Activated CD8-positive, alpha-beta T cell treated with anti-CD3 and anti-CD28 coated beads for 36 hours (primary cell): ENCODE results near the gene PLAC1. TPM values are rescaled to one million over a fixed set of nuclear protein-coding genes. Genes with fewer than 3 reads are reported as not detected.
A peak's percentile ranks its signal among the peaks of the same experiment; 100 is the strongest.

ENCODE experiments used
- ATAC-seq: fragments of 200-7000 bp; cut with Tn5 transposase; one replicate; pipeline ENCODE4 v1.10.0; 2021; ENCODE audit warnings: mild to moderate bottlenecking, moderate library complexity
- CTCF ChIA-PET: fragments of 350-600 bp; sonication (Branson Sonifier 250); formaldehyde crosslinking; loops from one replicate; lab custom pipeline; 2021; ENCODE audit warnings: antibody characterized with exemption; lab: Charles Lee
- POLR2A ChIA-PET: fragments of 350-600 bp; sonication (Branson Sonifier 250); formaldehyde crosslinking; loops from one replicate; lab custom pipeline; 2021; ENCODE audit warnings: antibody characterized with exemption; lab: Charles Lee
- DNase-seq: peaks from one replicate; pipeline ENCODE4 v3.0.0-alpha.2; 2020
- H3K27ac Mint-ChIP-seq: one replicate; pipeline ENCODE4 v1.8.0; 2021; ENCODE audit warnings: mild to moderate bottlenecking, mixed read lengths
- H3K27me3 Mint-ChIP-seq: one replicate; pipeline ENCODE4 v1.8.0; 2021; ENCODE audit warnings: mixed read lengths
- H3K36me3 Mint-ChIP-seq: one replicate; pipeline ENCODE4 v1.8.0; 2021; ENCODE audit warnings: low read depth, mixed read lengths
- H3K4me1 Mint-ChIP-seq: one replicate; pipeline ENCODE4 v1.8.0; 2021; ENCODE audit warnings: low read depth, mixed read lengths
- H3K4me3 Mint-ChIP-seq: one replicate; pipeline ENCODE4 v1.8.0; 2021; ENCODE audit warnings: mild to moderate bottlenecking, moderate library complexity, mixed read lengths
- H3K9me3 Mint-ChIP-seq: one replicate; pipeline ENCODE4 v1.8.0; 2021; ENCODE audit warnings: mixed read lengths
- CTCF ChIP-seq: fragments of 200-600 bp; IDR thresholded peaks from one replicate; pipeline ENCODE4 v1.8.0; 2022; ENCODE audit warnings: antibody characterized with exemption, mild to moderate bottlenecking
- intact Hi-C: fragments of 100-400 bp; cut with micrococcal nuclease; formaldehyde crosslinking; loops from one replicate; pipeline ENCODE4 v1.10.0; 2022
- total RNA-seq, 2 experiments: library from RNA; stranded (reverse); gene quantifications; one replicate each; pipeline ENCODE4 v1.2.3, GENCODE V29; 2021

PLAC1 gene
- total RNA-seq, 2 experiments from 2014 or later: not detected

GRCh38 chrX:134628663-134629062 lies 29.6 kb downstream of the PLAC1 start:
- no peak overlapping the region for H3K27ac Mint-ChIP-seq
- intact Hi-C loops: no loop called here

GRCh38 chrX:134626434-134626833 lies 31.8 kb downstream of the PLAC1 start:
- peaks cover 15% of the 10 kb centered on the region for H3K4me1 Mint-ChIP-seq
- no peak overlapping the region for H3K27ac Mint-ChIP-seq
- no peak overlapping the region for H3K4me3 Mint-ChIP-seq
- DNase-seq (no peak), ATAC-seq (no peak)
- no peaks in the 10 kb centered on the region for H3K9me3 Mint-ChIP-seq
- TF ChIP-seq CTCF: no peak
- H3K36me3 Mint-ChIP-seq: no peaks in the 10 kb centered on the region
- CTCF ChIA-PET: no interaction called here
- H3K27me3 Mint-ChIP-seq: peaks cover 2% of the 10 kb centered on the region
- POLR2A ChIA-PET: no interaction called here
- intact Hi-C loops: no loop called here

More at GRCh38 chrX:134628663-134629062, 29.6 kb downstream of the PLAC1 start:
- no peak for ATAC-seq
- POLR2A ChIA-PET: no interaction called here
- H3K36me3 Mint-ChIP-seq: no peaks in the 10 kb centered on the region
- no peak for DNase-seq
- CTCF ChIA-PET: no interaction called here
- no peaks in the 10 kb centered on the region for H3K9me3 Mint-ChIP-seq
- no peak for TF ChIP-seq CTCF
- no peak overlapping the region for H3K4me3 Mint-ChIP-seq
- peaks cover 5% of the 10 kb centered on the region for H3K27me3 Mint-ChIP-seq
- no peaks in the 10 kb centered on the region for H3K4me1 Mint-ChIP-seq

GRCh38 chrX:134625315-134625718 lies 33.0 kb downstream of the PLAC1 start:
- CTCF ChIA-PET: no interaction called here
- no peak for ATAC-seq
- intact Hi-C loops: no loop called here

GRCh38 chrX:134624046-134624430 lies 34.2 kb downstream of the PLAC1 start:
- H3K9me3 Mint-ChIP-seq: no peaks in the 10 kb centered on the region
- DNase-seq (no peak), ATAC-seq (no peak)
- H3K27ac Mint-ChIP-seq: no peak overlapping the region
- no peak overlapping the region for H3K4me3 Mint-ChIP-seq
- peaks cover 2% of the 10 kb centered on the region for H3K27me3 Mint-ChIP-seq
- peaks cover 16% of the 10 kb centered on the region for H3K4me1 Mint-ChIP-seq
- no peaks in the 10 kb centered on the region for H3K36me3 Mint-ChIP-seq
- POLR2A ChIA-PET: no interaction called here
- TF ChIP-seq CTCF: no peak
- intact Hi-C loops: no loop called here
- CTCF ChIA-PET: no interaction called here

More at GRCh38 chrX:134625315-134625718, 33.0 kb downstream of the PLAC1 start:
- no peak for TF ChIP-seq CTCF
- Mint-ChIP-seq H3K36me3 (no peaks in the 10 kb centered on the region), H3K27ac (no peak overlapping the region), H3K4me1 (peaks cover 16% of the 10 kb centered on the region), H3K27me3 (peaks cover 2% of the 10 kb centered on the region), H3K4me3 (no peak overlapping the region), H3K9me3 (no peaks in the 10 kb centered on the region)
- peak; percentile 2 for DNase-seq
- POLR2A ChIA-PET: interaction anchor here (0.6 kb wide), 1 partner anchor 959 kb away, joined by 3 read pairs; no protein-coding TSS in a partner anchor

GRCh38 chrX:134623293-134624045 lies 34.8 kb downstream of the PLAC1 start:
- ATAC-seq (no peak), DNase-seq (no peak)
- Mint-ChIP-seq H3K27me3 (peaks cover 2% of the 10 kb centered on the region), H3K4me3 (no peak overlapping the region), H3K36me3 (no peaks in the 10 kb centered on the region), H3K9me3 (no peaks in the 10 kb centered on the region), H3K4me1 (peaks cover 16% of the 10 kb centered on the region), H3K27ac (no peak overlapping the region)
- no peak for TF ChIP-seq CTCF
- CTCF ChIA-PET: no interaction called here
- intact Hi-C loops: no loop called here
- POLR2A ChIA-PET: no interaction called here
